8988T (cell line): ENCODE results near the gene COX7A2L.

Experiments used
- DNase-seq: peaks from one replicate; pipeline ENCODE4 v3.0.0; 2011

The COX7A2L gene

DNA sequence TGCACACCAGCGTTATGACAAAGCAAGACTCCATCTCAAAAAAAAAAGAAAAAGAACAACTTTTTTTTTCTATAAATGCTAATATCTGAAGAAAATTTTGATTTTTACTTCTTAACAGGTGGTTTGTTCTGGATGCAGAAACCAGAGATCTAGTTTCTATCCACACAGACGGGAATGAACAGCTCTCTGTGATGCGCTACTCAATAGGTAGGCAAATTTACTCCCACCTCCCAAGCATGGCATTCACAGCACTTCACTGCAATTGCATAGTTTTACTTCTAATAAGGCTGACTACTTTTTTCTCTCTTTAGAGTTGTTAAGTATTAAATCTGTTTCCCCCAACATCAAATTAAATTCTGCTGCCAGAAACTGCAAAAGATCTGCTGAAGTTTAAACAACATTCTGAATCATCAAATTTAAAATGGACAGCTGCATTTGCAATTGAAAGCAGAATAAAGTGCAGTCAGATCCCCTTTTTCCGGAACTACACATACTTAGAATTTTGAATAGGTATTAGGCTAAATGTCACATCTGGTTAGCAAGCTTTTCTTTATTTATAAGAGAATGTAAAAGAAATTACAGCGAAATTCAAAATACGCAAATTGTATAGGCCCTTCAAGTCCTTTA lies 45.1 kb downstream of the COX7A2L start:
- no peak for DNase-seq

DNA sequence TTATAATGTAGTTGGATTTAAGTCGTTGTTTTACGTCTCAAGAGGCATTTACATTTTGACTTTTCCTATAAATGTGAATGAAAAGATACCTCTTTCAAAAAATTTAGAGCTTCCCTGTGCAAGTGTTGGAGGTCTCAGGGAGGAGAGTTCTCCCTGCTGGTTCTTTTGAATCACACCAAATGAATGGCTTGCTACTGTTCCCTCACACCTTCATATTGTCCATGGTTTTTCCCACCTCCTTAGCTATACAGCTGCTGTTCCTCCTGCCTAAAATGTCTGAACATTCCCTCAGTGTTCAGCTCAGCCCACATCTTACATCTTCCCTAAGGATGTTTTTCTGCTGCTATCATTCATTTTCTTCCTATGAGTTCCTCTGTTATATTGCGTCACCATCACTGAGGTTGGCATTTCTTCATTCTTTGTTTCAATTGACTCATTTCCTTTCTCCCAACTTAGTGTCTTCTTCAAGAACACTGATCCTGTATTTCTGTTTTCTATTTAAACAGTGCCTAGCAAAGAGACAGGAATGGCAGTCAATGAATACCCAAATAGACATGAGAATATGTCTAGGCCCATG lies 46.0 kb downstream of the COX7A2L start:
- no peak for DNase-seq

GRCh38 chr2:42312106-42312505 lies 48.9 kb downstream of the COX7A2L start:
- no peak for DNase-seq

- DNase-seq: no peak
Observed at GRCh38 chr2:42310007-42310515, 51.0 kb downstream of the COX7A2L start.

DNA sequence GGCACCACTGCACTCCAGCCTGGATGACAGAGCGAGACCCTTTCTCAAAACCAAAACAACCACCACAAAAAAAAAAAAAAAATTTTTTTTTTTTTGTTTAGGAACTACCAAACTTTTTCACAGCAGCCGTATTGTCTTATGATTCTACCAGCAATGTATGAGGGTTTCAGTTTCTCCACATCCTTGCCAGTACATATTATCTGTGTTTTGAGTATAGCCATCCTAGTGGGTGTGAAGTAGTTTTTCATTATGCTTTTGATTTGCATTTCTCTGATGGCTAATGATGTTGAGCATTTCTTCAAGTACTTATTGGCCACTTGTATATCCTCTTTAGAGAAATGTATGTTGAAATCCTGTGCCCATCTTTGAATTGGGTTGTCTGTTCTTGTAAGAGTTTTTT lies 51.7 kb downstream of the COX7A2L start:
- DNase-seq: no peak

DNA sequence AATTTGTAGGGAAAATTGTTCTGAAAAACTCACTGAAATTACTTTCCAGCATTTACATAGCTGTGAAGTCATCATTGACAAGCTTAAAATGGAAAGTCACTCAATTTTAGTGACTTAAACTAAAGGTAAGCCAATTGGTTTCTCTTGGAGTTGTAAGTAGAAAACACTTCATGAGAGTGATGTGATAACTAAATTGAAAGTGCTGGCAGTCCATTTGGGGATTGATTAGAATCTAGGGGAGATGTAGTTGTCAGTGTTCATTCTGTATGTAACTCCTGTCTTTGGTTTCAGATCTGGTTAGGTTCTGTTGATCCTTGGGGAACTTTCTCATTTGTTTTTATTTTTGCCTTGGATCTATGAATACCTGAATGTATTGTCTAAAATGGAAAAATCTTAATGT lies 53.8 kb downstream of the COX7A2L start:
- DNase-seq: no peak

DNA sequence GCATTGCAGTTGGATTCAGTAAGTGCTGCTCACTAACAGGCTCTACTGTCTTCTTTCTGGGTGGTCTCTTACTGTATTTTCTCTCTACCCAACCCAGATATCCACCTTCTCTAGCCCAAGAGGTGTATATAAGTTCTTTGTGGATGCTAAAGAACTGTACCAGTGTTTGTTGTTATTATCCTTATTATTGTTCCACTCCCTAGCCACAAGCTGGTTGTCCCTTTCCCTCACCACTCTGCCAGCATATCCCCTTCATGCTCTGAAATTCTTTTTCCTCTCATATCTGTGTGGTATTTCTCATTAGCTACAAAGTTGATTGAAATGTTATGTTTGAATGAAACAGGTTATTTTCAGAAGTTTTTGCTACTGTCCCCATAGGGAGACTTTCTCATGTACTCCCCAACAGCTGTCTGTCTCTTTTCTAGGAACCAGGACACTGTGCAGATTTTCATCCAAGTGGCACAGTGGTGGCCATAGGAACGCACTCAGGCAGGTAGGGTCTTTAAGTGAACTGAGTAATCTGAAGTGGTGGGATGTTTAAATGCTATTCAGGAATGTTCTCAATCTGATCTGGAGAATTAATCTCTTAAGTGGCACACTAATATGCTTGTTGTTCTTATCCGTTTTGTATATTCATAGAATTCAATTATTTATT lies 56.8 kb downstream of the COX7A2L start:
- DNase-seq: no peak

DNA sequence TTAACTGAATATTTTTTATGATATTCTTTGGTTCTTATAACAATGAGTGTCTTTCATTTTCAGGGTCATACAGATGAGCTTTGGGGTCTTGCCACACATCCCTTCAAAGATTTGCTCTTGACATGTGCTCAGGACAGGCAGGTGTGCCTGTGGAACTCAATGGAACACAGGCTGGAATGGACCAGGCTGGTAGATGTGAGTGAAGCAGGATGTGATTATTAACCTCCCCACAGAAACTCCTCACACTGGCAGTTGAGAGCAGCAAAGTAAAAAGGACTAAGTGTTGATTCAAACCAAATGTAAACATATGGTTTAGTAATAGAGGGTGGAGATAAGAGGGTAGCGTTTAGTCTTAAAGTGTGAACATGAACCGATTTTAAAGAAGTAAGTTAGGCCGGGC lies 57.8 kb downstream of the COX7A2L start:
- no peak for DNase-seq

- DNase-seq: no peak
Observed at GRCh38 chr2:42300527-42300926, 60.5 kb downstream of the COX7A2L start.
